ENCODE measurements around the gene PHRF1. TPM values are rescaled to one million over a fixed set of nuclear protein-coding genes. Genes with fewer than 3 reads are reported as not detected.

Gene PHRF1
- total and polyA plus RNA-seq, 2 experiments from 2014 or later = 25.6 to 26.9 TPM

DNA sequence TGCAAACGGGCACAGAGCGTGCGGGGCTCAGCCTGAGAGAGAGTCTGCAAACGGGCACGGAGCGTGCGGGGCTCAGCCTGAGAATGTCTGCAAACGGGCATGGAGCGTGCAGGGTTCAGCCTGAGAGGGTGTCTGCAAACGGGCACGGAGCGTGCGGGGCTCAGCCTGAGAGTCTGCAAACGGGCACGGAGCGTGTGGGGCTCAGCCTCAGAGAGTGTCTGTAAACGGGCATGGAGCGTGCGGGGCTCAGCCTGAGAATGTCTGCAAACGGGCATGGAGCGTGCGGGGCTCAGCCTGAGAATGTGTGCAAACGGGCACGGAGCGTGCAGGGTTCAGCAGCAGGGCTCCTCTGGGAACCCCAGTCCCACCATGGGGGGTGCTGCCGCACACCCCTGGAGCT lies 13.5 kb downstream of the PHRF1 start:
- TF ChIP-seq EZH2phosphoT487 (IDR thresholded peaks at IDR 0.05; ENCODE audit: low read depth, severe bottlenecking, unreplicated experiment) (no peak), EZH2 (IDR thresholded peaks at IDR 0.05; ENCODE audit: borderline replicate concordance) (no peak)
- TF ChIP-seq, protein P1, sequence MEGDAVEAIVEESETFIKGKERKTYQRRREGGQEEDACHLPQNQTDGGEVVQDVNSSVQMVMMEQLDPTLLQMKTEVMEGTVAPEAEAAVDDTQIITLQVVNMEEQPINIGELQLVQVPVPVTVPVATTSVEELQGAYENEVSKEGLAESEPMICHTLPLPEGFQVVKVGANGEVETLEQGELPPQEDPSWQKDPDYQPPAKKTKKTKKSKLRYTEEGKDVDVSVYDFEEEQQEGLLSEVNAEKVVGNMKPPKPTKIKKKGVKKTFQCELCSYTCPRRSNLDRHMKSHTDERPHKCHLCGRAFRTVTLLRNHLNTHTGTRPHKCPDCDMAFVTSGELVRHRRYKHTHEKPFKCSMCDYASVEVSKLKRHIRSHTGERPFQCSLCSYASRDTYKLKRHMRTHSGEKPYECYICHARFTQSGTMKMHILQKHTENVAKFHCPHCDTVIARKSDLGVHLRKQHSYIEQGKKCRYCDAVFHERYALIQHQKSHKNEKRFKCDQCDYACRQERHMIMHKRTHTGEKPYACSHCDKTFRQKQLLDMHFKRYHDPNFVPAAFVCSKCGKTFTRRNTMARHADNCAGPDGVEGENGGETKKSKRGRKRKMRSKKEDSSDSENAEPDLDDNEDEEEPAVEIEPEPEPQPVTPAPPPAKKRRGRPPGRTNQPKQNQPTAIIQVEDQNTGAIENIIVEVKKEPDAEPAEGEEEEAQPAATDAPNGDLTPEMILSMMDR (IDR thresholded peaks at IDR 0.05; ENCODE audit: poor library complexity) = no peak
- Histone ChIP-seq H3K36me3 (replicated peaks; ENCODE audit: insufficient read depth, low read depth) (no peaks in the 10 kb centered on the region), H3K27me3 (no peaks in the 10 kb centered on the region), H3K9me3 (ENCODE audit: low read depth) (no peaks in the 10 kb centered on the region), H3K4me1 (ENCODE audit: insufficient read depth) (peaks cover 23% of the 10 kb centered on the region), H2AFZ (no peak overlapping the region), H3K9me2 (replicated peaks; ENCODE audit: insufficient read depth) (no peaks in the 10 kb centered on the region), H3K4me2 (no peak overlapping the region), H3K27ac (no peak overlapping the region), H3K79me2 (peaks cover 60% of the 10 kb centered on the region), H3K4me3 (no peak overlapping the region), H4K20me1 (ENCODE audit: insufficient read depth, poor library complexity, severe bottlenecking) (peaks cover 31% of the 10 kb centered on the region)
- WGBS (ENCODE audit: low lambda C conversion rate, missing lambda C conversion rate) = 98% methylated on average over 23 of the region's 26 CpGs
- no peak for DNase-seq (ENCODE audit: low spot score)

DNA sequence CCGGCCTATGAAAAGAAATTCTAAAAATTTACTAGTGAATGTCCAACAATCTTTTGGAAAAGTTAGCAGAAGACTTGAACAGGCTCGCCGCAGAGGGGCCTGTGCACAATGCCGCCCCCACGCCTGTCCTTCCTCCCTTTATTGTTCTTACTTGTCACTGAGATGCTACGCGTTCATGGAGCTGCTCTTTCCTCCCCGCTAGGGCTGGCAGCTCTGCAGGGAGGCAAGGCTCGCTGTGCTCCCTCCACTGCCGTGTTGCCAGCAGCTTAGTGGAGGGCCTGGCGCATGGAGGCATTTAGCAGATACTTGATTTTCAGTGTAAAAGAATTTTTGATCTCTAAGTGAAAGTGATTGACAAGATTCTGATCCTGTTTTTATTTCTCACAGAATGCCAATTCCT lies 14.7 kb downstream of the PHRF1 start:
- Histone ChIP-seq H3K4me3 (no peak overlapping the region), H3K4me1 (ENCODE audit: insufficient read depth) (peaks cover 23% of the 10 kb centered on the region), H3K4me2 (no peak overlapping the region), H3K9me3 (ENCODE audit: low read depth) (no peaks in the 10 kb centered on the region), H4K20me1 (ENCODE audit: insufficient read depth, poor library complexity, severe bottlenecking) (peaks cover 26% of the 10 kb centered on the region), H3K27me3 (no peaks in the 10 kb centered on the region), H3K27ac (no peak overlapping the region), H3K9me2 (replicated peaks; ENCODE audit: insufficient read depth) (no peaks in the 10 kb centered on the region), H3K36me3 (replicated peaks; ENCODE audit: insufficient read depth, low read depth) (no peaks in the 10 kb centered on the region), H2AFZ (no peak overlapping the region), H3K79me2 (peaks cover 58% of the 10 kb centered on the region)
- TF ChIP-seq EZH2phosphoT487 (IDR thresholded peaks at IDR 0.05; ENCODE audit: low read depth, severe bottlenecking, unreplicated experiment) = no peak
- TF ChIP-seq, protein P1 (IDR thresholded peaks at IDR 0.05; ENCODE audit: poor library complexity) = no peak
- no peak for TF ChIP-seq EZH2 (IDR thresholded peaks at IDR 0.05; ENCODE audit: borderline replicate concordance)
- no peak for DNase-seq (ENCODE audit: low spot score)
- 92% methylated on average over 11 of the region's 11 CpGs for WGBS (ENCODE audit: low lambda C conversion rate, missing lambda C conversion rate)

DNA sequence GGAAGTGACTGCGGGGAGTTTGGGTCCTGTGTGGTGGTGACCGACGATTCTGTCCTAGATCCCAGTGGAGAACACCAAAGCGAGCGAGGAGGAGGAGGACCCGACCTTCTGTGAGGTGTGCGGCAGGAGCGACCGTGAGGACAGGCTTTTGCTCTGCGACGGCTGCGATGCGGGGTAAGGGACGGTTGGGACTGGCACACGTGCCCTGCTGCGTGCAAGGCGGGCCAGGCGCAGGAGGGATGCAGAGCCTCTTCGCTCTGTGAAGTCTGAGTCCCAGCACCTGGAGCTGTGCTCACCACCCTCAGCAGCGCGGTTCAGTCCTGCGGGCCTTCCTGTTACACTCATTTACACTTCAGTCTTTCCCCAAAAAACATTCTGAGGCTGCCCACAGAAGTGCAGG lies 16.2 kb downstream of the PHRF1 start:
- peaks cover 18% of the 10 kb centered on the region for H4K20me1 ChIP-seq (ENCODE audit: insufficient read depth, poor library complexity, severe bottlenecking)
- no peak overlapping the region for H3K27ac ChIP-seq
- H3K36me3 ChIP-seq (replicated peaks; ENCODE audit: insufficient read depth, low read depth) = no peaks in the 10 kb centered on the region
- H3K27me3 ChIP-seq = no peaks in the 10 kb centered on the region
- TF ChIP-seq EZH2 (IDR thresholded peaks at IDR 0.05; ENCODE audit: borderline replicate concordance) (no peak), EZH2phosphoT487 (IDR thresholded peaks at IDR 0.05; ENCODE audit: low read depth, severe bottlenecking, unreplicated experiment) (no peak)
- TF ChIP-seq, protein P1 (IDR thresholded peaks at IDR 0.05; ENCODE audit: poor library complexity) = no peak
- no peak overlapping the region for H3K4me3 ChIP-seq
- no peaks in the 10 kb centered on the region for H3K9me2 ChIP-seq (replicated peaks; ENCODE audit: insufficient read depth)
- no peak overlapping the region for H3K4me2 ChIP-seq
- peaks cover 56% of the 10 kb centered on the region for H3K79me2 ChIP-seq
- peaks cover 10% of the 10 kb centered on the region for H3K4me1 ChIP-seq (ENCODE audit: insufficient read depth)
- H2AFZ ChIP-seq = no peak overlapping the region
- no peaks in the 10 kb centered on the region for H3K9me3 ChIP-seq (ENCODE audit: low read depth)
- 99% methylated on average over 21 of the region's 22 CpGs for WGBS (ENCODE audit: low lambda C conversion rate, missing lambda C conversion rate)
- no peak for DNase-seq (ENCODE audit: low spot score)

DNA sequence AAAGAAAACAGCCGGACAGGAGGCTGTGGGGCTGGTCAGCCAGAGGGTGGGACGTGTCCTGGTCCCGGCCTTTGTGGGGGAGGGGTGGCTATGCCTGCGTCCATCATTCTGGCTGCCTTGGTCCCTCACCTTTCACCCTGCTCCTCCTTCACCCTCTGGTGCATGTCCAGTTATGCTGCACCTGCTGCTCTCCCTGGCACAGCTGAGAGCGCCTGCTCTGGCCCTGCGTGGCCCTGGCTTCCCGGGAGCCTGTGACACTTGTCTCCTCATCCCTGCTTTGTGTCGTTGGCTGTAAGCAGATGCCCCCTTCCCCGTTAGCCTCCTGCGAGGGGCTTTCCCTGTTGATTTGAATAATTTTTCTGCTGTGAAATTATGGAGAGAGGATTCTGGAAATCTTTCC lies 16.6 kb downstream of the PHRF1 start:
- no peak overlapping the region for H3K4me2 ChIP-seq
- H4K20me1 ChIP-seq (ENCODE audit: insufficient read depth, poor library complexity, severe bottlenecking) = peaks cover 18% of the 10 kb centered on the region
- no peak for DNase-seq (ENCODE audit: low spot score)
- no peak overlapping the region for H3K4me3 ChIP-seq
- no peaks in the 10 kb centered on the region for H3K36me3 ChIP-seq (replicated peaks; ENCODE audit: insufficient read depth, low read depth)
- H2AFZ ChIP-seq = no peak overlapping the region
- no peaks in the 10 kb centered on the region for H3K27me3 ChIP-seq
- TF ChIP-seq EZH2phosphoT487 (IDR thresholded peaks at IDR 0.05; ENCODE audit: low read depth, severe bottlenecking, unreplicated experiment) (no peak), EZH2 (IDR thresholded peaks at IDR 0.05; ENCODE audit: borderline replicate concordance) (no peak)
- TF ChIP-seq, protein P1 (IDR thresholded peaks at IDR 0.05; ENCODE audit: poor library complexity) = no peak
- 91% methylated on average over 10 of the region's 10 CpGs for WGBS (ENCODE audit: low lambda C conversion rate, missing lambda C conversion rate)
- H3K9me3 ChIP-seq (ENCODE audit: low read depth) = no peaks in the 10 kb centered on the region
- H3K4me1 ChIP-seq (ENCODE audit: insufficient read depth) = peaks cover 8% of the 10 kb centered on the region
- no peaks in the 10 kb centered on the region for H3K9me2 ChIP-seq (replicated peaks; ENCODE audit: insufficient read depth)
- H3K27ac ChIP-seq = no peak overlapping the region
- peaks cover 56% of the 10 kb centered on the region for H3K79me2 ChIP-seq

All from hepatocyte (in vitro differentiated cells).